Measurements from ENCODE around the gene PARD6B. TPM values are rescaled to one million over a fixed set of nuclear protein-coding genes. Genes with fewer than 3 reads are reported as not detected.
"Not testable (repeated sequence)": the region's sequence is repeated elsewhere in the genome, so short reads cannot be mapped to it uniquely, and the experiment has no call there.

The PARD6B gene
- total and polyA plus RNA-seq, 4 experiments from 2014 or later, result 0.71 to 12.7 (median 5.9) TPM

DNA sequence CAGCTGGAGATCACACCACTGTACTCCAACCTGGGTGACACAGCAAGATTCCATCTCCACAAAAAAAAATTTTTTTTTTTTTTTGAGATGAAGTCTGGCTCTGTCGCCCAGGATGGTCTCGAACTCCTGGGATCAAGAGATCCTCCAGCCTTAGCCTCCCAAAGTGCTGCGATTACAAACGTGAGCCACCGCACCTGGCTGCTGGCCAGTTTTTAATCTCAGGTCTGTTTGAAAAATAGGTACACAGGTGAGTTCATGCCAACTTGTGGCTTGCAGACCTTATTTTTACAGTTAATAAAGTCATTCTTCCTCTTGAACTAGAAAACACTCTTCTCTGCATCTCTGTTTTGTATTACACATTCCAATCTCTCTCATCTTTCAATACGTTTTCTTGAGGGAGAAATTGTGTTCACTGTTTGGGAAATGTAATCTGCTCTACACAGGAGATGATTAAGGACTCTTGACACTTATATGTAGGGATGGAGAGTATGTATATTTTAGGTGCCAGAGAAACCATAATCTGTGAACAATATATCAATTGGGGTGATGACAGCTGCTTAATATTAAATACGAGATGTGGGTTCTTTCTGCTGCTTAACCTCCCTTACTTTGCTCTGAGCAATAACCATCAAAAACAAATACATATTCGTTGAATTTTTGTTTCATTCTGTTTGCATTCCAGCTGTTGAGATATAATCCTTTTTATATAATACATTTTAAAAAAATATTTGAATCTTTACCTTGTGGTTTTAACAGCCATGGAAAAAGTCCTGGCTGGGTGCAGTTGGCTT, 22.3 kb upstream of the PARD6B start:
- POLR2A ChIA-PET (ENCODE audit: partially characterized antibody), result no interaction called here

DNA sequence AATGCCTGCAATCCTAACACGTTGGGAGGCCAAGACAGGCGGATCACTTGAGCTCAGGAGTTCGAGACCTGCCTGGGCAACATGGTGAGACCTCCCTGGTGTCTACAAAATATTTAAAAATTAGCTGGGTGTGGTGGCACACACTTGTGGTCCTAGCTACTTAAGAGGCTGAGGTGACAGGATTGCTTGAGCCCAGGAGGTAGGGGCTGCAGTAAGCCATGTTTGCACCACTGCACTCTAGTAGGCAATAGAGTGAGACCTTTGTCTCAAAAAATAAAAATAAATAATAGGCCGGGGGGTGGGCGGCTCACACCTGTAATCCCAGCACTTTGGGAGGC, 21.8 kb upstream of the PARD6B start:
- ChIA-PET CTCF (ENCODE audit: partially characterized antibody) (no interaction called here), POLR2A (ENCODE audit: partially characterized antibody) (no interaction called here)
- Histone ChIP-seq H3K9me3 (ENCODE audit: control insufficient read depth in 1 of 2, low read length in 2 of 2) (no peaks in the 10 kb centered on the region), H3K27me3 (ENCODE audit: insufficient read depth, low read length) (no peaks in the 10 kb centered on the region), H3K27ac (ENCODE audit: low read depth, low read length) (no peak overlapping the region), H3K4me3 (ENCODE audit: low read length in 2 of 2) (no peak overlapping the region), H3K36me3 (ENCODE audit: insufficient read depth, low read length) (no peaks in the 10 kb centered on the region), H3K4me1 (ENCODE audit: insufficient read depth, low read length) (no peaks in the 10 kb centered on the region)
- peaks cover 0 to 2% (median 0%) of the 10 kb centered on the region in 8 donors for H3K9me3 Mint-ChIP-seq
- H3K4me1 Mint-ChIP-seq, result no peaks in the 10 kb centered on the region
- H3K27me3 Mint-ChIP-seq, result peaks cover 26 to 28% of the 10 kb centered on the region in 2 donors
- no peak overlapping the region for H3K27ac Mint-ChIP-seq
- H3K4me3 Mint-ChIP-seq, result no peak overlapping the region
- no peak for DNase-seq
- intact Hi-C loops (cut with micrococcal nuclease), result no loop called here
- H3K36me3 Mint-ChIP-seq, result no peaks in the 10 kb centered on the region

More for the DNA sequence above, 22.3 kb upstream of the PARD6B start:
- no peaks in the 10 kb centered on the region for H3K36me3 Mint-ChIP-seq
- H3K4me3 Mint-ChIP-seq, result no peak overlapping the region
- Histone ChIP-seq H3K27me3 (ENCODE audit: insufficient read depth, low read length) (no peaks in the 10 kb centered on the region), H3K4me1 (ENCODE audit: insufficient read depth, low read length) (no peaks in the 10 kb centered on the region), H3K9me3 (ENCODE audit: control insufficient read depth in 1 of 2, low read length in 2 of 2) (no peaks in the 10 kb centered on the region), H3K27ac (ENCODE audit: low read depth, low read length) (no peak overlapping the region), H3K4me3 (ENCODE audit: low read length in 2 of 2) (no peak overlapping the region), H3K36me3 (ENCODE audit: insufficient read depth, low read length) (no peaks in the 10 kb centered on the region)
- intact Hi-C loops (cut with micrococcal nuclease), result no loop called here
- H3K9me3 Mint-ChIP-seq, result peaks cover 0 to 2% (median 0%) of the 10 kb centered on the region in 8 donors
- peaks cover 26 to 28% of the 10 kb centered on the region in 2 donors for H3K27me3 Mint-ChIP-seq
- H3K4me1 Mint-ChIP-seq, result no peaks in the 10 kb centered on the region
- DNase-seq, result no peak
- CTCF ChIA-PET (ENCODE audit: partially characterized antibody), result no interaction called here
- no peak overlapping the region for H3K27ac Mint-ChIP-seq

DNA sequence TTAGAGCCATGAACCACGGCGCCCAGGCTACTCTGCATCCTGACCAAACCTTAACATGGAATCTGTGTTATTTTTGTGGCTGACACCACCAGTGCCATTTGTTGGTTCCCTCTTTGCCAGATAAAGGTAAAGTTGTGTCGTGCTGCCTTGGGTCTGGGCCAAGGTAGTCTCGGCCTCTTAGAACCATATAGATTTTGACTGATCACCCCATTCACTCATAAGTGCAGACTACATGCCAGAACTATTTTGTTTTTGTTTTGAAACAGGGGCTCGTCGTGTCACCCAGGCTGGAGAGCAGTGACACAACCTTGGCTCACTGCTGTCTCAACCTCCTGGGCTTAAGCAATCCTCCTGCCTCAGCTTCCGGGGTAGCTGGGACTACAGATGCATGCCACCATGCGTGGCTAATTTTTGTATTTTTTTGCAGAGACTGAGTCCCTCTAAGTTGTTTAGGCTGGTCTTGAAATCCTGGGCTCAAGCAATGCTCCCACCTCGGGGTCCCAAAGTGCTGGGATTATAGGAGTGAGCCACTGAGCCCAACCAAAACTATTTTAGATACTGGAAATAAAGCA, 20.8 kb upstream of the PARD6B start:
- H3K4me1 Mint-ChIP-seq, result no peaks in the 10 kb centered on the region
- Histone ChIP-seq H3K9me3 (ENCODE audit: control insufficient read depth in 1 of 2, low read length in 2 of 2) (no peaks in the 10 kb centered on the region), H3K4me1 (ENCODE audit: insufficient read depth, low read length) (no peaks in the 10 kb centered on the region), H3K36me3 (ENCODE audit: insufficient read depth, low read length) (no peaks in the 10 kb centered on the region), H3K27me3 (ENCODE audit: insufficient read depth, low read length) (no peaks in the 10 kb centered on the region), H3K27ac (ENCODE audit: low read depth, low read length) (no peak overlapping the region), H3K4me3 (ENCODE audit: low read length in 2 of 2) (no peak overlapping the region)
- H3K4me3 Mint-ChIP-seq, result no peak overlapping the region
- CTCF ChIA-PET (ENCODE audit: partially characterized antibody), result no interaction called here
- peaks cover 0 to 2% (median 0%) of the 10 kb centered on the region in 8 donors for H3K9me3 Mint-ChIP-seq
- intact Hi-C loops (cut with micrococcal nuclease), result no loop called here
- POLR2A ChIA-PET (ENCODE audit: partially characterized antibody), result no interaction called here
- no peaks in the 10 kb centered on the region for H3K36me3 Mint-ChIP-seq
- peaks cover 26 to 28% of the 10 kb centered on the region in 2 donors for H3K27me3 Mint-ChIP-seq
- DNase-seq, result no peak
- no peak overlapping the region for H3K27ac Mint-ChIP-seq

DNA sequence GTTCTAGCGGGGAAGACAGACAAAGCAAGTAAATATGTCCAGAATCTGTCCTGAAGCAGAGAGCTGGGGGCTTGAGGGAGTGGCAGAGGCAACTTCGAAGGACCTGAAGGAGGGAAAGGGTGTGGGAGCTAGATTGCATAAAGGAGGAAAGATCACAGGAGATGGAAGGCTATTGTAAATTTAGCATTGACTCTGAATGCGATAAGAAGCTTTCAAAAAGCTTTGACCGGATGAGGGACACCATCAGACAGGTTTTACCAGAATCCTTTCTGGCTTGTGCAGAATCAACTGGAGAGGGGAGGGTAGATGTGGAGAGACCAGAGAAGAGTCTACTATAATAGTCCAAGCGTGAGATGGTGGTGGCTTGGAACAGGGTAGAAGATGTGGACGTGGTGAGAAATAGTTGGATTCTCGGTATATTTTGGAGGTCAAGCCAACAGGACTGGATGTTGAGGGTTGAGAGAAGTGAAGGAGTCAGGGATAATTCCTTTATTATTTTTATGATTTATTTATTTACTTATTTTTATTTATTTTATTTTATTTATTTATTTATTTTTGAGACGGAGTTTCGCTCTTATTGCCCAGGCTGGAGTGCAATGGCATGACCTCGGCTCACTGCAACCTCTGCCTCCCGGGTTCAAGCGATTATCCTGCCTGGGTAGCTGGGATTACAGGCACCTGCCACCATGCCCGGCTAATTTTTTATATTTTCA, 20.1 kb upstream of the PARD6B start:
- Histone ChIP-seq H3K4me1 (ENCODE audit: insufficient read depth, low read length) (no peaks in the 10 kb centered on the region), H3K36me3 (ENCODE audit: insufficient read depth, low read length) (no peaks in the 10 kb centered on the region), H3K27me3 (ENCODE audit: insufficient read depth, low read length) (no peaks in the 10 kb centered on the region), H3K9me3 (ENCODE audit: control insufficient read depth in 1 of 2, low read length in 2 of 2) (no peaks in the 10 kb centered on the region), H3K4me3 (ENCODE audit: low read length in 2 of 2) (no peak overlapping the region), H3K27ac (ENCODE audit: low read depth, low read length) (no peak overlapping the region)
- no peak overlapping the region for H3K4me3 Mint-ChIP-seq
- H3K27ac Mint-ChIP-seq, result no peak overlapping the region
- DNase-seq, result no peak
- no peaks in the 10 kb centered on the region for H3K36me3 Mint-ChIP-seq
- peaks cover 25 to 26% of the 10 kb centered on the region in 2 donors for H3K27me3 Mint-ChIP-seq
- peaks cover 0 to 2% (median 0%) of the 10 kb centered on the region in 8 donors for H3K9me3 Mint-ChIP-seq
- ChIA-PET POLR2A (ENCODE audit: partially characterized antibody) (no interaction called here), CTCF (ENCODE audit: partially characterized antibody) (no interaction called here)
- no peaks in the 10 kb centered on the region for H3K4me1 Mint-ChIP-seq
- intact Hi-C loops (cut with micrococcal nuclease), result no loop called here

DNA sequence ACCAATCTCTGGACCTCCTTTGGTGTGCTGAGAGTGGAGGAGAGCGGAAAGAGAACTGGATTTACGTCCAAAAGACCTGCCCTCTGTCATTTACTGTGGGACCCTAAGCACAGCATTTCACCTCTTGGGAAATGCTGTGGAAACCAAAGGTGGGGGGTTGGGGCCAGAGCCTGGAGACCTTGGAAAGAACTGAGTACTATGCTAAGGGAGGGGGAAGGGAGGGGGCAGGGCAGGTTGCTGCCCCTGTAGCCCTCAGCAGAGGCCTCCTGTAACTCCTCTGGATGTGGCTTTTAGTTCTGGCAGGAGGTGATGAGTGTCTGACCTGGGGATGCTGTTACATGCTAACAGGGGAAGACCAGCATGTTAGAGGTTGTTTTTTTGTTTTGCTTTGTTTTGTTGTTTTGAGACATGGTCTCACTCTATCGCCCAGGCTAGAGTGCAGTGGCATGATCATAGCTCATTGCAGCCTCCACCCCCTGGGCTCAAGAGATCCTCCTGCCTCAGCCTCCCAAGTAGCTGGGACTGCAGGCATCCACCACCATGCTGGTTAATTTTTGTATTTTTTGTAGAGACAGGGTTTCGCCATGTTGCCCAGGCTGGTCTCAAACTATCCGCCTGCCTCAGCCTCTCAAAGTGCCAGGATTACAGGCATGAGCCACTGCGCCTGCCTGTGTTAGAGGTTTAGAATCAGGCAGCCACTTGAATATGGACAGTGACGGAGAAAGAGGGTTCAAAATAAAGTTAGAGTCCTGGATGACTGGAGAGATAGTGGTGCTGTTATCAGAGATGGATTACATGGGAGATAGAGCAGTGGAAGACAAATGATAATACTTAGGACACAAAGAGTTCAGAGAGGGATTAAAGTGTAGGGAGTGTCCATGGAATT, 18.4 kb upstream of the PARD6B start:
- H3K4me1 Mint-ChIP-seq, result no peaks in the 10 kb centered on the region
- ChIA-PET CTCF (ENCODE audit: partially characterized antibody) (no interaction called here), POLR2A (ENCODE audit: partially characterized antibody) (no interaction called here)
- Histone ChIP-seq H3K27me3 (ENCODE audit: insufficient read depth, low read length) (no peaks in the 10 kb centered on the region), H3K4me3 (ENCODE audit: low read length in 2 of 2) (no peak overlapping the region), H3K36me3 (ENCODE audit: insufficient read depth, low read length) (no peaks in the 10 kb centered on the region), H3K4me1 (ENCODE audit: insufficient read depth, low read length) (no peaks in the 10 kb centered on the region), H3K27ac (ENCODE audit: low read depth, low read length) (no peak overlapping the region), H3K9me3 (ENCODE audit: control insufficient read depth in 1 of 2, low read length in 2 of 2) (no peaks in the 10 kb centered on the region)
- H3K27ac Mint-ChIP-seq, result no peak overlapping the region
- DNase-seq, result no peak
- peaks cover 0 to 2% (median 0%) of the 10 kb centered on the region in 8 donors for H3K9me3 Mint-ChIP-seq
- H3K27me3 Mint-ChIP-seq, result peaks cover 21 to 26% of the 10 kb centered on the region in 2 donors
- H3K4me3 Mint-ChIP-seq, result no peak overlapping the region
- H3K36me3 Mint-ChIP-seq, result no peaks in the 10 kb centered on the region
- intact Hi-C loops (cut with micrococcal nuclease), result no loop called here

DNA sequence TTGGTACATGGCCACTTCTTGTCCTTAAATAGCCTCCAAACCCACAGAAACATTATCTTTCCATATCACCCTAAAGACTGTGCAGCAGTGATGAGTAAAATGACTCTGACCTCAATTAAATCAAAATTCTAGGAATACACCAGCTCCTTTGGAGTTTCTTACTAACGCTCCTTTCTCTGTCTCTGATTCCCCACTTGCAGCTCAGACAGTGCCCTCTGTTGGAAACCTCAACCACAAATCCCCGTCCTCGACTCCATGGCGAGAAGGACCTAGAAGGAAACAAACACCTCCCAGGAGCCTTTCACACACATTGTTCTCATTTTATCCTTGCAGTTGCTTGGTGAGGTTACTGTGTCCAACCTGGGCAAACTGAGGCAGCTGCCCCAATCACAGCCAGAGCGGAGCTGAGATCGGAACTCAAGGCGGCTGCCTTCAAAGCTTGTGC, 17.7 kb upstream of the PARD6B start:
- intact Hi-C loops (cut with micrococcal nuclease), result no loop called here
- CTCF ChIA-PET (ENCODE audit: partially characterized antibody), result no interaction called here
- POLR2A ChIA-PET (ENCODE audit: partially characterized antibody), result no interaction called here
- H3K4me3 Mint-ChIP-seq, result no peak overlapping the region
- H3K9me3 Mint-ChIP-seq, result peaks cover 0 to 2% (median 0%) of the 10 kb centered on the region in 8 donors
- H3K4me3 ChIP-seq (ENCODE audit: low read length in 2 of 2), result no peak overlapping the region
- H3K36me3 ChIP-seq (ENCODE audit: insufficient read depth, low read length), result no peaks in the 10 kb centered on the region
- no peak for DNase-seq
- no peaks in the 10 kb centered on the region for H3K9me3 ChIP-seq (ENCODE audit: control insufficient read depth in 1 of 2, low read length in 2 of 2)
- H3K4me1 ChIP-seq (ENCODE audit: insufficient read depth, low read length), result no peaks in the 10 kb centered on the region
- peaks cover 22 to 26% of the 10 kb centered on the region in 2 donors for H3K27me3 Mint-ChIP-seq
- no peaks in the 10 kb centered on the region for H3K27me3 ChIP-seq (ENCODE audit: insufficient read depth, low read length)
- H3K4me1 Mint-ChIP-seq, result no peaks in the 10 kb centered on the region
- no peak overlapping the region for H3K27ac Mint-ChIP-seq
- H3K27ac ChIP-seq (ENCODE audit: low read depth, low read length), result no peak overlapping the region
- no peaks in the 10 kb centered on the region for H3K36me3 Mint-ChIP-seq

DNA sequence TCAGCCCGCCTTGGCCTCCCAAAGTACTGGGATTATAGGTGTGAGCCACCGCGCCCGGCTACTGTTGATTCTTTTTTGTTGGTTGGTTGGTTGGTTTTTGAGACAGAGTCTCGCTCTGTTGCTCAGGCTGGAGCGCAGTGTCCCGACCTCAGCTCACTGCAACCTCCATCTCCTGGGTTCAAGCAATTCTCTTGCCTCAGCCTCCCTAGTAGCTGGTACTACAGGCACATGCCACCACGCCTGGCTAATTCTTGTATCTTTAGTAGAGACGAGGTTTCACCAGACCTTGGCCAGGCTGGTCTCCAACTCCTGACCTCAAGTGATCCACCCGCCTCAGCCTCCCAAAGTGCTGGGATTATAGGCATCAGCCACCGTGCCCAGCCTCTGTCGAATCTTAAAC, 17.0 kb upstream of the PARD6B start:
- H3K9me3 Mint-ChIP-seq; H3K27ac ChIP-seq (ENCODE audit: low read depth, low read length); POLR2A ChIA-PET (ENCODE audit: partially characterized antibody); H3K4me1 Mint-ChIP-seq; H3K36me3 ChIP-seq (ENCODE audit: insufficient read depth, low read length); CTCF ChIA-PET (ENCODE audit: partially characterized antibody); H3K27ac Mint-ChIP-seq; DNase-seq; H3K4me3 ChIP-seq (ENCODE audit: low read length in 2 of 2); intact Hi-C loops (cut with micrococcal nuclease); H3K4me3 Mint-ChIP-seq; H3K4me1 ChIP-seq (ENCODE audit: insufficient read depth, low read length); H3K9me3 ChIP-seq (ENCODE audit: control insufficient read depth in 1 of 2, low read length in 2 of 2); H3K27me3 ChIP-seq (ENCODE audit: insufficient read depth, low read length); H3K36me3 Mint-ChIP-seq: not testable (repeated sequence)
- peaks cover 22 to 26% of the 10 kb centered on the region in 2 donors for H3K27me3 Mint-ChIP-seq
